Right ventricle myocardium inferior (tissue), 1 donor: Measurements from ENCODE around the gene LYPD1. TPM values are rescaled to one million over a fixed set of nuclear protein-coding genes. Genes with fewer than 3 reads are reported as not detected.

ENCODE experiments used
- ATAC-seq: fragments of 200-7000 bp; cut with Tn5 transposase; one replicate; pipeline ENCODE4 v1.9.1; 2020; ENCODE audit warnings: mild to moderate bottlenecking, moderate library complexity
- DNase-seq: peaks from one replicate; pipeline ENCODE4 v3.0.0; 2021; ENCODE audit errors: missing footprints
- intact Hi-C: fragments of 100-400 bp; cut with DNase I; formaldehyde crosslinking; loops from one replicate; pipeline ENCODE4 v1.11.0; 2022
- total RNA-seq: library from RNA; stranded (reverse); fragmentation: NEBNext Ultra II Directional; extraction: Animal tissue kit (Norgen Biotek cat#: 25700); gene quantifications from one replicate; pipeline ENCODE4 v1.2.1, GENCODE V29; 2021
- donor health status: DM: no; HTN: yes; CAD: no; lungs with severe emphysema.

LYPD1 gene
- total RNA-seq, 1 donor from 2014 or later: not detected

DNA sequence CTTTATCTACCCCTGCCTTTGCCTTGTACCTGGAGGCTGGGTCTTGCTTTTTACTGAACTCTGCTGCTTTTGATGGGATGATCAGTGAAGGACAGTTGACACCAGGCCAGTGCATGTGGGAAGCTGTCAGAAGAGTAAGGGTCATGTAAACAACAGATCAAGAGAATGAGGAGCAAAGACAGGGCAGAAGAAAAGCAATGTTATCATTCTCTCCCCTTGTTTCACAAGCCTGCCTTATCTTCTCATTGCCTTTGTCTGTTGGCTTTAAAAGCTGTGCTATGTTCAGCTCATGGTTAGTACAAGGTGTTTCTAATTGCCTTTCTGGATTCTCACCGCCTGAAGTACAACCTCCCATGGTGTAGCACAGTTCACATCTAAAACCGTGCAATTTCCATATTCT is 27.6 kb downstream of the LYPD1 start:
- no peak for DNase-seq
- intact Hi-C loops: no loop called here
- no peak for ATAC-seq

DNA sequence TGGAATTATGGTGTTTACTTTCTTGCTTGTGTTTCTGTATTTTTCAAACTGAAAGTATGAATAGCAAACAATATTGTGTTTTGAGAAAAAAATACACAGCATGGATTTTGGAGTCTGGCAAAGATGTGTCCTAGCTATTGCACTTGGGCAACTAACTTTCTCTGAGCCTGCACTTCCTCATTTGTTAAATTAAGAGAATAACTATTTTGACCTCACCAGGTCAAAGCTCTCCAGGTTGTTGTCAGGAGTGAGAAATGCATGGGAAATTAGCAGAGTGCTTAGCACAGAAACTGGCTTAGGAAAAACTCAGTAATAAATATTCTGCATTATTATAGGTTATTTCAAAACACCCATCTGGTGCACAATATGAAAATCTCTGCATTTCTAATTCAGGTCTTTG is 28.2 kb downstream of the LYPD1 start:
- ATAC-seq (no peak), DNase-seq (no peak)
- intact Hi-C loops: no loop called here

DNA sequence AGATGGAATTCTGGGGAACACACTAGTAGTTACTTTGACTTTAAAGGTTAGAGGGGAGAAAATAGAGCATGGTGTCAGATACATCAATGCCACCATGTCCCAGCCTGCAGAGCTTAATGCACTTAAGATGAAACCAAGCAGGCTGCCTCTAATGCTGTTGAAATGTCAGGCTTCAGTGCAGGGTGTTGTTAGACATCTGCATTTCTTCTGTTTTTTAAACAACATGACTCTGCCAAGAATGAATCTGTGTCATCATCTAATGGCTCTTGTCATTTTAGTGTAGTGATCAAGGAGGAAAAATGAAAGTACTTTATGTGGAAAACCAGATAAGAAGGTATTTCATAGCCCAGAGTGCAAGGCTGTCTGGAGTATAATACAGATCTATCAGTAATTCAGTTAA is 29.9 kb downstream of the LYPD1 start:
- intact Hi-C loops: no loop called here
- DNase-seq (no peak), ATAC-seq (no peak)

DNA sequence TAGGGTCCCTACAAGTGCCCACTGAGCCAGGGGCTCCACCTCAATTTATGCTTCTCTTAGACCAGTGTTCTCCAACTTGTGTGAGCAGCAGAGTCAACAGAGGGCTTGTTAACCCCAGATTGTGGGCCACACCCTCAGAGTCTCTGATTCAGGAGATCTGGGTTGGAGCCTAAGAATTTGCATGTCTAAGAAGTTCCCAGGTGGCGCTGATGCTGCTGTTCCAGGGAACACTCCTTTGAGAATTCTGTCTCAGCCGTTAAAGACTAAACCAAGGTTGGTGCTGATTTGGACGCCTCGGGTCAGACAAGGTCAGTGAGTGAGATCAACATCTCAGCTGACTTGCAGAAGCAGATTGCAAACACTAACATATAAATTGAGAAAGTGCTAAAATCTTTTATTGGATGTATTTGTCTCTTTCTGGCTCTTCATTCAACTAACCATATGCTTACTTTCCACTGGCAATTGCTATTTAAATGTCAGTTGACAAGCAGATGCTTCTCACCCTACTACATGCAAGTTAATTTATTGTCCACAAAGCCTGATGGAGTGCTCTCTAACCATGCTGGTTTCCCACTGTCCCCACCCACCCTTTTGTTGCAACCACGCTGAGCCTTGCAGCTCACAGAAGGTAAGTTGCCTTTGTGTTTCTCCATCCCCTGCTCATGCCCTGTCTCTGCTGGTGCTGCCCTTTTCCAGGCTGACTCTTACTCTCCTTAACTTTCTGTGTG is 31.5 kb downstream of the LYPD1 start:
- DNase-seq (no peak), ATAC-seq (no peak)
- intact Hi-C loops: no loop called here

DNA sequence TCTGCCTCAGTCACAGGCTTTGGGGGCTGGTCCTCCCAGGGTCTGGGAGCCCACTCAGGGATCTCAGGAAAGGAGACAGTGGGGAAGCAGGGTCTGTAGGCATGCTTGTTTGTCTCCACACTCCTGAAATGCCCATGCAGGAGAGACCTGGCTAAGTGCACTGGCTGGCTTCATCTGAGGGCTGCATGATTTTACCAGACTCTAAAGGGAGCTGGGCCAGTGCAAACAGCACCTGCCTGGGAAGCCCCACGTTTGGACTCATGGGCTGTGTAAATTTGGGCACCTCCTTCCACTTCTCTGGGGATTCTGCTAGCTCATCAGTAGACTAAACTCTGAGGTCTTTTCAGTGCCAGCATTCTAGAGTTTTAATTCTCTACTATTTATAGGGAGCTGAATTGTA is 33.7 kb downstream of the LYPD1 start:
- intact Hi-C loops: no loop called here
- no peak for ATAC-seq
- no peak for DNase-seq

DNA sequence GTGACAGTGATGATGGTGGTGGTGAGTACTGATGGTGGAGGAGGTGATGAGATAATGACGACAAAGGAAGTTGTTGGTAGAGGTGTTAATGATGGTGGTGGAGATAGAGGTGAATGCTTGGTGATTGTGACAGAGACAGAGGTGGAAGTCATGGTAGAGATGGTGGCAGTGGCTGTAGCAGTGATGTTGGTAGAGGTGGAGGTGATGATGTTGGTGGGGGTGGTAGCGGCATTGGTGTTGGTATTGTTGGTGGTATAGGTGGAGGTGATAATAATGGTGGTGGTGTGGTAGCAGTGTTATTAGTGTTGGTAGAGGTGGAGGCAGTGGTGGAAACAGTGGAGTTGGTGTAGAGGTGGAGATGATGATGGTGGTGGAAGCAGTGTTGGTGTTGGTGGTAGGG is 36.4 kb downstream of the LYPD1 start:
- intact Hi-C loops: no loop called here
- no peak for ATAC-seq

DNA sequence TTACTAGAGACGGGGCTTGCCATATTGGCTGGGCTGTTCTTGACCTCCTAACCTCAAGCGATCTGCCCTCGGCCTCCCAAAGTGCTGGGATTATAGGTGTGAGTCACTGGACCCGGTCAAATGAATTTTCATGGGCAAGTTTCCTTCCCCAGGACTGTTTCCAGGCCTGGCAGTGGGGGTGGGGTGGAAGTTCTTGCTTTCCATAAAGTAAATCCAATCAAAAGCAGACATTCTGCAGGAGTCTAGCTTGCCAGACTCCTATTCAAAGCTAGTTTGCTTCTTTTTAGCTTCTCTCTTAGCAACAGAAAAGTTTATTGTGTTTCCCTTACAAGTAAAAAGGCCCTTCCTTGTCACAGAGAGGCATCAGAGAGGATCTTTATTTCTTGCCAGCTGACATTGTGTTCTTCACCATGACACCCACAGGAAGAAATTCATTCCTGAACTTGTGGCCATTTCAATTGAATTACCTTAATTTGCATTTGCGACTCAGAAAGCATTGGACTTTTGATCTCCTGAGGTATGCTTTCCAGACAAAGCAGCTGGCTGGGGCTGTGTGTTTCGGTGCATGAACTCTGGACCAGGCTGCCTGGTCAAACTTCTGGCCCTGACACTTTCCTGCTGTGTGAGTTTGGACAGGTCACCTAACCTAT is 37.9 kb downstream of the LYPD1 start:
- DNase-seq (no peak), ATAC-seq (no peak)
- intact Hi-C loops: no loop called here

More for the DNA sequence above, 36.4 kb downstream of the LYPD1 start:
- no peak for DNase-seq

DNA sequence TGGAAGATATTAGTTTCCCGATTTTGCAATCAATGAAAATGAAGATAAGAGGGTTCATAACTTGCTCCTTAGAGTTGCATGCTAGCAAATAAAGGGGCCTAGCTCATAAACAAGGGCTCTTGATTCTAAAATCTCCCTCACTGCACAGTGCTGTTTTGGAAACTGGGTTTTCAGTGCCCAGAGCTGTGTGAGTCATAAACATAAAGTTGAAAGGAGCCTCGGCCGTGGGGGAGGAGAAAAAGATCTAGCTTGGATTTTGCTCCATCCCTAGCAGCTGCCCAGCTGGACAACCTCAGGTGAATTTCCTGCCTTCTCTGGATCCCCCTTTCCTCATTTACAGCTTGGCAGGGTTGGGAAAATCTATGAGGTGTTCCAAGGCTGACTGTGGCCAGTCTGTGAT is 42.5 kb downstream of the LYPD1 start:
- no peak for ATAC-seq
- no peak for DNase-seq
- intact Hi-C loops: no loop called here

DNA sequence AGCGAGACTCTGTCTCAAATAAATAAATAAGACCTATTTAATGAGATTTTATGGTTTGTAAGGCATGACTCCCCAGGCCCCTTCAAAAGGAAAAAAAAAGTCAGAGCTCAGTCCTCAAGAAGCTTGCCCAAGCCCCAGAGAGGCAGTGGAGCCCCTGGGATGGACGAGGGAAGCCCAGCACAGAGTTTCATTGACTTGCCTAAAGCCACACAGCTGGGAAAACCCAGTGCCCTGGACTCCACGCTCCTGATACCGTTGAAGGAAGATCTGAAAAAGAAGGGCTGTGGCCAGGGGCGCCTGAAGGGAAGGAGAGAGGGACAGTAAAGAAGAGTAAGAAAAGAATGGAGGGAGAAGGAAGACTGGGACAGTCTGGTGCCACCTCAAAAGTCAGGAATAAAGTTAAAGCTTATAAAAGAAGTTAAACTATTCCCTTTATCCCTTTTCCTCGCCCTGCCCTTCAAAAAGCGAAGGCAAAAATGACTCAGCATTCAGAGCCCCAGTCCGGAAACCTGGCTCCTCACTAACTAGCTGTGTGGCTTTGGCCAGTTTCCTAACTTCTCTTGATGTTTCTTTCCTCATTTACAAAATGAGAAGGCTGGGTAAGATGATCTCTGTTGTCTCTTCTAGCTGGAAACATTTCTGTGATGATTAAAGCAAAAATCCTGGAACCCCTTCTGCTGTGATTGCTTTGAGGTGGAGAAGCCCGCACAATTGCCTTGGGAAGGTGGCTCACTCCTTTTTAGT is 46.7 kb downstream of the LYPD1 start:
- intact Hi-C loops: no loop called here
- DNase-seq (no peak), ATAC-seq (no peak)

DNA sequence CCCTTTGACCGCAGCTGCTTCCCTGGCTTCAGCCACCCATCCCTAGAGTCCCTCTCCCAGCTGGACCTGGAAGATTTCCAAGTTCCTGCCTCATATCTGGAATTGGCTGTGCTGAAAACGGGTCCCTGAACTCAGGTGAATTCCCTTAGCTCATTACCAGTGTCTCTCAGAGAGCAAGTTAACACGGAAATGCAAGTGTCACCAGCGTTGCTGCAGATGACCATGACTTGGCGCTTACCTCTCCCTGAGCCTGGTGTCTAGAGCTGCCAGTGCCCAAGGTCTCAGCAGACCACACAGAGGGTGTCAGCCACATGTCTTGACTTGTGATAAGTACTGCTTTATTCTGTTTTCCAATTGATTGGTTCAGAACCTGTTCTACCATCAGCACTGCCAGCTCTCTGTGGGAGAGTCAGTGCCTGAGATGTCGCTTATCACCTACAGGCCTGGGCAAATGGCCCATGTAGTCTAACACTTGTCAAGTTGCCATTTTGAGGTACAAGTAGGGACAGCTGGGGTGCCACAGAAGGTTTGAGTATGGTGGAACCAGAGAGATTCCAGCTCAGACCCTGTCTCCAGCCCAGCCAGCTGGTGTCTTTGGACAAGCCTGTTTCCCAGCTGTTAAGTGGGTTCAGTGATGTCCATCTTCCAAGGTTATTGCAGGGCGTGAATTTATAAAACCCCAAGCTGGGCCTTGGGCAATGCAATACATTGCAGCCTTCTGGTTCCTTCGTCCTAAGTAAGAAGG is 48.7 kb downstream of the LYPD1 start:
- DNase-seq: no peak
- intact Hi-C loops: no loop called here
- ATAC-seq: peak; percentile 68

DNA sequence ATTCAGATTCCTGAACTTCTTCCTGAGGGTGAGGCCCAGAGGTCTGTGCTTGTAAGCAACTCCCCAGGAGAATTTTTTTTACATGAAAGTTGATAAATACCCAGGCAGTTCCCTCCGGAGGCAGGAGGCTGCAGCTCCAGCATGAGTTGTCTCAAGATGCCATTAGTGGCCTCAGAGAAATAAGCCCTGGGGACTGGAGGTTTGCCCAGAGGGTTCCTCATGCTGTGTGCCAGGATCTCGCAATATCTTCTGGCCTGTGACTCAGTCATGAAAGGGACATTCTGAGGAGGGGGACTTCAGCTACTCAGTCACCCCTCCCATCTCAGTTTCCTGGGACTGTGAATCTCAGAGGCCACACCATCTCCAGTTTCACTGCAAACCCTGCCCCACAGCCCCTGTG is 49.9 kb downstream of the LYPD1 start:
- intact Hi-C loops: no loop called here
- ATAC-seq: no peak

DNA sequence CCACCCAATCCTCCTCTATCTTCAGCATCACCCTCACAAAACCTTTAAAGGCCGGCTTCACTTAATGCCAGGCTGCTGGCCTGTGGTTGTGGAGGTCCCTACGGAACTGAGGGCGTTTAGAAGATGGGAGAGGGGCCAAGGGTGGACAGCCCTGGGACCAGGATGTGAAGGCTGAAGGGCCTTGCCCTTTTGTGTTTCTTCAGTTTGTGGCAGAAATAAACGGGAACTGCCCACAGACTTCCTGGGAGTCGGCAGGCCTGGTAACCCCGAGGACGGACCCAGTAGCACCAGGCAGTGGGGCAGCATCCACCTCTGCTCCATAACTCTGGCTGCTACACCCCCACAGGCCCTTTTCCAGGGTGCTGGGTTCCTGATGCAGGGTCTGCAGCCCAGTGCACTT is 51.3 kb downstream of the LYPD1 start:
- intact Hi-C loops: no loop called here
- DNase-seq (no peak), ATAC-seq (no peak)

More for the DNA sequence above, 49.9 kb downstream of the LYPD1 start:
- DNase-seq: no peak

DNA sequence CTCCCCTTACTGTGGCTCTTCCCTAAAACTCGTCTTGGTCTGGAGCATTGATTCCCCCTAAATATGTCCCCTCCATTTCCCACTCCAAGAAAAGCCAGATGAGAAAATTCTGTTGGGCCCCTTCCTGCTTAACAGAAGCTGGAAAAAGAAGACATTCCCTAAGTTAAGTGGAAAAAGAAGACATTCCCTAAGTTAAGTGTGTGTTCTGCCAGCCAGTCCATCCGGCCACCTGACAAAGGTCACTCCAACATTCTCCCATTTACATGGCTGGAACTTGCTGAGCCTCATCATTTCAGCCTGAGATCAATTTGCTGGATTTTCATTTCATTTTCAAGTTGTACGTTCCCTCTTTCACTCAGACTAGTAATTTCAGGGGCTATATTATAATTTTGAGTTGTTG is 52.0 kb downstream of the LYPD1 start:
- ATAC-seq (no peak), DNase-seq (no peak)
- intact Hi-C loops: no loop called here

DNA sequence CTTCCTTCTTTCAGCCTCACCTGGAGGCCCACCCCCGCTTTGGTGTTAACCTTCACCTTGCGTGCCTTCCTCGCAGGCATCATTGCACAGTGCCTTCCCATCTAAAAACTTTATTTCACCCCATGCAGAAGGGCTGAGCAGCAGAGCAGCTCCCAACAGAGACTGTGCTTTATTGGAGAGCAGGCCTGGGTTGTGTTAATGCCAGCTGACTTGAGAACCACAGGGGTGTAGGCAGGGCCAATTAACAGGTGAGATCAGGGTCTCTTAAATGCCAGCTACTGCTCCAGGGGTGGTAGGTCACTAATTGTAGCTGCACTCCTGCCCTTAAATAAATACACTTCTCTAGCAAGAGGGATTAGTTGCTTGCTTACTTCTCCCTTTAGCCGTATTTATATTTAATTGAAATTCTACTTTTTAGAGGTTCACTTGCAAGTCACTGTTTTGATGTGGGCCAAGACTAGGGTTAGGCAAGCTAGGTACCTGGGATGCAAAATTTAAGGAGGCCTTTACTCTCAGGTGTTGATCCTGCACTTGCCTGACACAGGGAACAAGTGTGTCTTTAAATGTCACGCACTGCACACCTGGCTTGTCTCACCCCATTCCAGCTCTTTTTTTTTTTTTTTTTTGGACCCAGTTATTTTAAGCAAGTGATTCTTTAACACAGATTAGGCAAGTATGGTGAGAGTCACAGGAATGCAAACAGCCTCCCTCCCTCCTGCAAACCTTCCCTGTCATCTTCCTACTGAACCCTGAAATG is 54.5 kb downstream of the LYPD1 start:
- intact Hi-C loops: no loop called here
- ATAC-seq (no peak), DNase-seq (no peak)

DNA sequence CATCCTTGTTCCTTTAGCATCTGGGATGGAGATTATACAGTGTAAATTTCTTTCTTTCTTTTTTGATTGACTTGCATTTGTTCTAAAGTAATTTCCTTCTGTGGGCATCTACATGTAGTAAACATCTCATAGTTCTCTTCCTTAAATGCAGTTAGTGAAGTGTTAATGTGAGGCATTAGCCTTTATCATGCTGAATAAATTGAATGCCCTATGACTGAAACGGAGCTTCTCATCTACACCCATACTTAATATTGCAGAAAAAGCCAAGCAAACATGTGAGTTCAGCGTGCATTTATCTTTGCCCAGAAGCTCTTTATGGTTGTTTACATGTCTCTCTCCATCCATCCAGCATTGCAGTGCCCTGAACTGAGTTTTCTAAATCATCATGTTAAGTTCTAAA is 58.3 kb downstream of the LYPD1 start:
- DNase-seq (no peak), ATAC-seq (no peak)
- intact Hi-C loops: no loop called here

DNA sequence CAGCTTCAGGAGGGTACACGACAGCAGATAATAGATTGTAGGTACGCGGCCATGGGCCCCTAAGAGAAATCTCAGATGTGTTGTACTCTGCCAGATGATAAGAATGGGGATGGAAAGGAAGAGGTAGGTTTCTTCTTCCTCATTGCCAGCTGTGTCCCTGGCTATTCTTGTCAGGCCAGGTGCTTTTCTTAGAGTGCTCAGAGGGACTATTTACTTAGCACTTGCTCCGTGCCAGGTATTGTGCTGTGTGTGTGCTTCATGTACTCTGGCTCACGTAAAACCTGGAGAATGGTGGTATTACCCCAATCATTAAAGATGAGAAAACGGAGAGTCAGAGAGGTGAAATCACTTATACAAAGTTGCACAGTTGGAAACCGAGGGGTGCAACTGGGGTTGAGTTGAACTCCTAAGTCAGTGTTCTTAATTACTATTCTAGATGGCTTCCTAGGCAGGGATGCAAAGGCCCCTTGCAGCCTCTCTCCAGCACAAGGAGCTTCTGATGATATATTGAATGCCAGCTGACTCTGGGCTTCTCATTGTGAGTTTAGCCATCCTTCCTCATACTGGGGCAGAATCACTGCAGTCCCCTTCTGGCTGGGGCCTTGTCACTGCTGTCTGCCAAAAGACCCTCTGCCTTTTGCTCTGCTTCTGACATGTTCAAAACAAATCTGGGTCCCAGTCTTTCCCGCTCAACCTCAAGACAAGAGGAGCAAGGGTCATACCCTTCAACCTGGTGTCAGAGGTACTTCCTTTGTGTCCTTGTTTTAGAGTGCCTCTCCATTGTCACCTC is 60.7 kb downstream of the LYPD1 start:
- intact Hi-C loops: no loop called here
- DNase-seq (no peak), ATAC-seq (no peak)

DNA sequence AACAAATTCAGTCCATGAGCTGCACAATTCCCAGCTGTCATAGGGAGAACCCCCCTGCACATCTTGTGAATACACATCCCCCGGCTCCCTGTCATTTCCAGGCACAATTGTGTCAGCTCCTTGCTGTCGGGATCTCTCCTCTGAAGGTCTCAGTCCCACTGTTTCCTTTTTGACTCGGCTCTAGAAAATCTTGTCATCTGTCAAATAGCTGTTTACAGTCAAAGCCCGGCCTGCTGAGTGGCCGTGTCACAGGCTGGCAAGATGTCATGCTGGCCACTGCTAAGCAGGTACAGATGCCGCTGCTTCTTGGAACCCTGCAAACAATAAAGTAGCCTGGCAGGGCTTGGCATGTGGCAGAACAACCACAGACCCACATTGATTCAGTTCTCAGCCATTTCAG is 61.7 kb downstream of the LYPD1 start:
- ATAC-seq: no peak
- intact Hi-C loops: no loop called here
- DNase-seq: no peak
